Upper lobe of left lung (tissue), 6 donors: ENCODE results near the gene DLG2. TPM values are rescaled to one million over a fixed set of nuclear protein-coding genes. Genes with fewer than 3 reads are reported as not detected.
"Not testable (repeated sequence)": the region's sequence is repeated elsewhere in the genome, so short reads cannot be mapped to it uniquely, and the experiment has no call there.

ENCODE experiments used
- ATAC-seq, 2 donors: fragments of 200-7000 bp; cut with Tn5 transposase; one replicate each; pipeline ENCODE4 v1.9.1; 2022; ENCODE audit warnings: mild to moderate bottlenecking in 2 of 2, moderate library complexity in 2 of 2; ENCODE audit not compliant: low FRiP score in 2 of 2
- DNase-seq, 2 donors: peaks; one replicate each; pipeline ENCODE4 v3.0.0-alpha.2; 2019 to 2020
- H3K27ac ChIP-seq, 4 donors: fragments of 200-600 bp; sonication (generic); one replicate each; pipeline ENCODE4 v1.5.1; 2016 to 2019
- H3K27me3 ChIP-seq, 4 donors: fragments of 200-600 bp; sonication (generic); one replicate each; pipeline ENCODE4 v1.5.1; 2017 to 2019
- H3K36me3 ChIP-seq, 4 donors: fragments of 200-600 bp; sonication (generic); one replicate each; pipeline ENCODE4 v1.5.1; 2016 to 2019
- H3K4me1 ChIP-seq, 4 donors: fragments of 200-600 bp; sonication (generic); one replicate each; pipeline ENCODE4 v1.5.1; 2018 to 2019
- H3K4me3 ChIP-seq, 4 donors: fragments of 200-600 bp; sonication (generic); one replicate each; pipeline ENCODE4 v1.5.1; 2017 to 2019; ENCODE audit warnings: mild to moderate bottlenecking in 2 of 4, moderate library complexity in 1 of 4
- H3K9me3 ChIP-seq, 4 donors: fragments of 200-600 bp; sonication (generic); one replicate each; pipeline ENCODE4 v1.5.1; 2018 to 2019
- EP300 ChIP-seq, 4 donors: sonication (generic); formaldehyde crosslinking; IDR thresholded peaks; one replicate each; pipeline ENCODE4 v1.5.1; 2017; ENCODE audit warnings: antibody characterized with exemption in 4 of 4, control low read depth in 2 of 4
- POLR2A ChIP-seq, 4 donors: fragments of 450-650 bp; IDR thresholded peaks; one replicate each; pipeline ENCODE4 v1.5.1; 2016 to 2017; ENCODE audit warnings: antibody characterized with exemption in 4 of 4, mild to moderate bottlenecking in 2 of 4
- POLR2AphosphoS5 ChIP-seq, 2 donors: sonication (generic); formaldehyde crosslinking; IDR thresholded peaks; one replicate each; pipeline ENCODE4 v1.5.1; 2017; ENCODE audit warnings: antibody characterized with exemption in 2 of 2
- WGBS, 2 donors: methylation state at CpG; one replicate each; pipeline ENCODE4 v1.1.5; 2017 to 2018; 5-methylcytosine and 5-hydroxymethylcytosine counted together
- total RNA-seq, 6 donors: library from RNA; depleted of rRNA in 4 of 6; stranded (reverse); fragments of >200 nt in 4 of 6; gene quantifications; one replicate each; pipeline versions ENCODE4 v1.1.0 to v1.2.1, GENCODE V29; 2016 to 2021
- TF ChIP-seq, protein P1 (sequence below), 6 experiments: fragments of 450-650 bp in 4 of 6; fragments of 200-600 bp in 2 of 6; sonication (generic) in 2 of 6; IDR thresholded peaks; one replicate each; pipeline ENCODE4 v1.5.1; 2016 to 2019; ENCODE audit warnings: antibody characterized with exemption in 6 of 6
- donor health status: DM: no; HTN: no; CAD: no; lungs with moderate emphysema.
- donor health status: DM: no; HTN: yes; CAD: no; lungs with severe emphysema.

DLG2 gene
- total RNA-seq, 6 donors from 2014 or later: 3.4 to 37.7 (median 9.1) TPM

DNA sequence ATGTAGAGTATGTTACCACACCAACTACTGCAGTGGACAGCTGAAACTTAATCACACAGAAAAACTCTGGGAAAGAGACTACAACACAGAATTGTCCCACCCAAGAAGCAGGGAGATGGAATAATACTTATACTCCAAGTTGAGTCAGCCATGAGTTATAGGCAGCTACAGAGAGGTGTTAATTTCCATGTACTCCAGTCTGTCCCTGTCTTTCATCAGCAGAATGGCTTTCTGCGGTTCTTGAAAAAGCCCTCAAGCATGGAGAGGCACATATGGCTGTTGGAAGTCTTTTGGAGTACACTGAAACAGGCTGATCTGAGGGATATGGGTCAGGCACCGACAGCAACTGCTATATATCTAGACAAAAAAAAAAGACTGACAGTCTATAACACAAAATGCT is 219.5 kb downstream of the DLG2 start:
- H3K36me3 ChIP-seq: no peaks in the 10 kb centered on the region
- H3K4me1 ChIP-seq: no peaks in the 10 kb centered on the region
- ATAC-seq: no peak
- no peak overlapping the region for H3K4me3 ChIP-seq
- 80 to 93% methylated on average over 2 of the region's 2 CpGs for WGBS, 2 donors
- peaks cover 0 to 3% (median 0%) of the 10 kb centered on the region in 4 donors for H3K9me3 ChIP-seq
- H3K27me3 ChIP-seq: no peaks in the 10 kb centered on the region
- no peak overlapping the region for H3K27ac ChIP-seq
- no peak for DNase-seq
- no peak for TF ChIP-seq POLR2A (IDR thresholded peaks at IDR 0.05)

GRCh38 chr11:85406841-85407240 is 220.3 kb downstream of the DLG2 start:
- Histone ChIP-seq H3K9me3 (peaks cover 0 to 3% (median 0%) of the 10 kb centered on the region in 4 donors), H3K27me3 (no peaks in the 10 kb centered on the region), H3K36me3 (no peaks in the 10 kb centered on the region), H3K27ac (no peak overlapping the region), H3K4me1 (no peaks in the 10 kb centered on the region), H3K4me3 (no peak overlapping the region)
- TF ChIP-seq EP300 (IDR thresholded peaks at IDR 0.05) (no peak), POLR2AphosphoS5 (IDR thresholded peaks at IDR 0.05) (no peak), POLR2A (IDR thresholded peaks at IDR 0.05) (no peak)
- TF ChIP-seq, protein P1, sequence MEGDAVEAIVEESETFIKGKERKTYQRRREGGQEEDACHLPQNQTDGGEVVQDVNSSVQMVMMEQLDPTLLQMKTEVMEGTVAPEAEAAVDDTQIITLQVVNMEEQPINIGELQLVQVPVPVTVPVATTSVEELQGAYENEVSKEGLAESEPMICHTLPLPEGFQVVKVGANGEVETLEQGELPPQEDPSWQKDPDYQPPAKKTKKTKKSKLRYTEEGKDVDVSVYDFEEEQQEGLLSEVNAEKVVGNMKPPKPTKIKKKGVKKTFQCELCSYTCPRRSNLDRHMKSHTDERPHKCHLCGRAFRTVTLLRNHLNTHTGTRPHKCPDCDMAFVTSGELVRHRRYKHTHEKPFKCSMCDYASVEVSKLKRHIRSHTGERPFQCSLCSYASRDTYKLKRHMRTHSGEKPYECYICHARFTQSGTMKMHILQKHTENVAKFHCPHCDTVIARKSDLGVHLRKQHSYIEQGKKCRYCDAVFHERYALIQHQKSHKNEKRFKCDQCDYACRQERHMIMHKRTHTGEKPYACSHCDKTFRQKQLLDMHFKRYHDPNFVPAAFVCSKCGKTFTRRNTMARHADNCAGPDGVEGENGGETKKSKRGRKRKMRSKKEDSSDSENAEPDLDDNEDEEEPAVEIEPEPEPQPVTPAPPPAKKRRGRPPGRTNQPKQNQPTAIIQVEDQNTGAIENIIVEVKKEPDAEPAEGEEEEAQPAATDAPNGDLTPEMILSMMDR (IDR thresholded peaks at IDR 0.05): no peak
- no peak for DNase-seq
- no peak for ATAC-seq
- WGBS, 2 donors: 76 to 79% methylated on average over 3 of the region's 3 CpGs

- TF ChIP-seq POLR2A (IDR thresholded peaks at IDR 0.05) (no peak), POLR2AphosphoS5 (IDR thresholded peaks at IDR 0.05) (no peak), EP300 (IDR thresholded peaks at IDR 0.05) (no peak)
- TF ChIP-seq, protein P1 (IDR thresholded peaks at IDR 0.05): no peak
- H3K9me3 ChIP-seq: peaks cover 0 to 3% (median 0%) of the 10 kb centered on the region in 4 donors
- 77 to 82% methylated on average over 3 of the region's 3 CpGs for WGBS, 2 donors
- no peaks in the 10 kb centered on the region for H3K36me3 ChIP-seq
- no peak overlapping the region for H3K27ac ChIP-seq
- no peak for DNase-seq
- no peak for ATAC-seq
- H3K4me3 ChIP-seq: no peak overlapping the region
- H3K27me3 ChIP-seq: no peaks in the 10 kb centered on the region
- no peaks in the 10 kb centered on the region for H3K4me1 ChIP-seq
Observed at GRCh38 chr11:85406316-85406715, 220.8 kb downstream of the DLG2 start.

DNA sequence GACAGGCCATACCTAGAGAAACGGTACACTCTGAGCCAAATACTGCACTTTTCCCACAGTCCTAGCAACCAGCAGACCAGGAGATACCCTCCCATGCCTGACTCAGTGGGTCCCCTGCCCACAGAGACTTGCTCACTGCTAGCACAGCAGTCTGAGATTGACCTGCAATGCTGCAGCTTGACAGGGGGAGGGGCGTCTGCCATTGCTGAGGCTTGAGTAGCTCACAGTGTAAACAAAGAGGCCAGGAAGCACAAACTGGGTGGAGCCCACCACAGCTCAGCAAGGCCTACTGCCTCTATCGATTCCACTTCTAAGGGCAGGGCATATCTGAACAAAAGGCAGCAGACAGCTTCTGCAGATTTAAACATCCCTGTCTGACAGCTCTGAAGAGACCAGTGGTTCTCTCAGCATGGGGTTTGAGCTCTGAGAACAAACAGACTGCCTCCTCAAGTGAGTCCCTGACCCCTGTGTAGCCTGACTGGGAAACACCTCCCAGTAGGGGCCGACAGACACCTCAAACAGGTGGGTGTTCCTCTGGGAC is 231.6 kb downstream of the DLG2 start:
- H3K9me3 ChIP-seq, H3K36me3 ChIP-seq, ATAC-seq, H3K4me3 ChIP-seq, H3K27ac ChIP-seq, DNase-seq, H3K27me3 ChIP-seq, H3K4me1 ChIP-seq: not testable (repeated sequence)
- WGBS, 2 donors: 48% methylated on average over 4 of the region's 4 CpGs; no CpG with 5 or more reads in 1 of the 2 donors

DNA sequence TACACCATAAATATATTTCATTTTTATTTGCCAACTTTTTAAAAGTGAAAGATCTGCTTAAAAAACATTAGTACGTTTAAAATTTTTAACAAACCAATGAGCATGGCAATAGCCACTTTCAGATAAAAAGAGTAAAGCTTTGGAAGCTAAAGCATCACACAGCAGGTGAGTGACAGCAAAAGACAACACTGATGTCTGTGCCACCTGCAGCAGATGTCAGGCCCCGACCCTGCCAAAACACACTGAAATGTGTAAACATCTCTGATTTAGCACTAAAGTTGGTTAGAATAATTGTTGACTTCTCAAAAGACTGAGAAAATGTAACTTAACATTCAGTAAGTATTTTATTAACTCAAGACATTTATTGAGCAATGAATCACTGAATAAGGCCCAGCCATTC is 232.9 kb downstream of the DLG2 start:
- TF ChIP-seq POLR2AphosphoS5 (IDR thresholded peaks at IDR 0.05) (no peak), EP300 (IDR thresholded peaks at IDR 0.05) (no peak), POLR2A (IDR thresholded peaks at IDR 0.05) (no peak)
- TF ChIP-seq, protein P1 (IDR thresholded peaks at IDR 0.05): no peak
- Histone ChIP-seq H3K4me1 (no peaks in the 10 kb centered on the region), H3K4me3 (no peak overlapping the region), H3K27ac (no peak overlapping the region), H3K27me3 (no peaks in the 10 kb centered on the region), H3K9me3 (no peaks in the 10 kb centered on the region), H3K36me3 (no peaks in the 10 kb centered on the region)
- 45 to 50% methylated on average over 2 of the region's 2 CpGs for WGBS, 2 donors
- ATAC-seq: no peak
- no peak for DNase-seq

DNA sequence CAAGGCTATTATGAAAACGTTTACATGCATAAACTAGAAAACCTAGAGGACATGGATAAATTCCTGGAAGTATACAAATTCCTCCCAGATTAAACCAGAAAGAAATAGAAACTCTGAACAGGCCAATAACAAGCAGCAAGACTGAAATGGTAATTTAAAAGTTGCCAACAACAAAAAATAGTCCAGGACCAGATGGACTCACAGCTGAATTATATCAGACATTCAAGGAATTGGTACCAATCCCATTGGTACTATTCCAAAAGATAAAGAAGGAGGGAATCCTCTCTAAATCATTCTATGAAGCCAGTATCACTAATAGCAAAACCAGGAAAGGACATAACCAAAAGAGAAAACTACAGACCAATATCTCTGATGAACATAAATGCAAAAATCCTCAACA is 236.0 kb downstream of the DLG2 start:
- DNase-seq: no peak
- TF ChIP-seq POLR2A (IDR thresholded peaks at IDR 0.05): no peak
- TF ChIP-seq POLR2AphosphoS5 (IDR thresholded peaks at IDR 0.05): no peak
- no peak for TF ChIP-seq EP300 (IDR thresholded peaks at IDR 0.05)
- TF ChIP-seq, protein P1 (IDR thresholded peaks at IDR 0.05): no peak
- H3K27ac ChIP-seq: no peak overlapping the region
- ATAC-seq: no peak
- H3K4me3 ChIP-seq: no peak overlapping the region
- H3K9me3 ChIP-seq: no peaks in the 10 kb centered on the region
- H3K4me1 ChIP-seq: no peaks in the 10 kb centered on the region
- WGBS, 2 donors: 68 to 81% methylated on average over 1 of the region's 1 CpG
- no peaks in the 10 kb centered on the region for H3K36me3 ChIP-seq
- H3K27me3 ChIP-seq: no peaks in the 10 kb centered on the region
